ENCODE data around the gene WASF1.

WASF1 gene

DNA sequence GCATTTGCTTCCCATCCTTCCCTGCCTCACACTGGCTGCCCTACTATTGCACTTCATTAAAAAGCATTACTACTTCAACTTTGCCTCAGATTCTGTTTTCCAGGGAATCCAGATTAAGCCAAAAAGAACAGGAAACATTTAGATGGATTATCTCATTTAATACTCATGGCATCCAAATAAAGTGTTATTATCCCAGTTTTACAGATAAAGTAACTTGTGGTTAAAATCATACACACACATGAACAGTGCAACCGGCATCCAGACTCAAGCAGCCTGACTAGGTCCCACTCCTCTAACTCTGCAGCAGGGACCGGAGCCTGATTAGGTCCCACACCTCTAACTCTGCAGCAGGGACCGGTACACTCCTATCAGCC is 129.0 kb downstream of the WASF1 start:
- DNase-seq (ENCODE audit: extremely low read depth, low read depth), result no peak
- TF ChIP-seq, protein P1, sequence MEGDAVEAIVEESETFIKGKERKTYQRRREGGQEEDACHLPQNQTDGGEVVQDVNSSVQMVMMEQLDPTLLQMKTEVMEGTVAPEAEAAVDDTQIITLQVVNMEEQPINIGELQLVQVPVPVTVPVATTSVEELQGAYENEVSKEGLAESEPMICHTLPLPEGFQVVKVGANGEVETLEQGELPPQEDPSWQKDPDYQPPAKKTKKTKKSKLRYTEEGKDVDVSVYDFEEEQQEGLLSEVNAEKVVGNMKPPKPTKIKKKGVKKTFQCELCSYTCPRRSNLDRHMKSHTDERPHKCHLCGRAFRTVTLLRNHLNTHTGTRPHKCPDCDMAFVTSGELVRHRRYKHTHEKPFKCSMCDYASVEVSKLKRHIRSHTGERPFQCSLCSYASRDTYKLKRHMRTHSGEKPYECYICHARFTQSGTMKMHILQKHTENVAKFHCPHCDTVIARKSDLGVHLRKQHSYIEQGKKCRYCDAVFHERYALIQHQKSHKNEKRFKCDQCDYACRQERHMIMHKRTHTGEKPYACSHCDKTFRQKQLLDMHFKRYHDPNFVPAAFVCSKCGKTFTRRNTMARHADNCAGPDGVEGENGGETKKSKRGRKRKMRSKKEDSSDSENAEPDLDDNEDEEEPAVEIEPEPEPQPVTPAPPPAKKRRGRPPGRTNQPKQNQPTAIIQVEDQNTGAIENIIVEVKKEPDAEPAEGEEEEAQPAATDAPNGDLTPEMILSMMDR (IDR thresholded peaks at IDR 0.05; ENCODE audit: low read depth, low read length), result no peak
